ENCODE measurements around the gene PALS1. TPM values are rescaled to one million over a fixed set of nuclear protein-coding genes. Genes with fewer than 3 reads are reported as not detected.

Gene PALS1
- total and polyA plus RNA-seq, 2 of the 8 experiments (the other 6 are each of a cell fraction or from before 2014, with no cell fraction given), result 6.7 to 25.1 TPM

DNA sequence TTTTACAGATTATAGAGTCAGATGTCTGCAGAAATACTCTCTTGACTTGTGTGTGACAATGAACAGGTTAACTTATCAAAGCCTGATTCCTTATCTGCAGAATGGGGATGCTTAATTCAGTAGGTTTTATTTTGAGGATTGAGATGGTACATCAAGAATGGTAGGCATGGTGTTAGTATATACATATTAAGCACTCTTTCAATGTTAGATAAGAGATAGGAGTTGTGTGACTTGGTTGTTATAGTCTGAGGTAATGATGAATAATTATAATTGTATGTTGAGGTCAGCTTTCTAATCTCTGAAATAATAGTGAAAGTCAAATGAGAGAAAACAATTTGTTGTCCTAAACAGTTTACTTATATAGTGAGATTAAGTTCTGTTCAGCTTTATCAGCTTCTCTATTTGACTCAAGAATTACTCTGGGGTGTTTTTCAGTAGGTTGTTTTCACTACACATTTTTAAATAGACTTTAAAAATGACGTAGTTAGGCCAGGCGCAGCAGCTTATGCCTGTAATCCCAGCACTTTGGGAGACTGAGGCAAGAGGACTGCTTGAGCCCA is 11.9 kb downstream of the PALS1 start:
- Histone ChIP-seq H4K20me1 (replicated peaks in 1 of 2; ENCODE audit: control insufficient read depth in 1 of 2, insufficient read depth in 2 of 2, low read length in 2 of 2) (peaks cover 0 to 3% of the 10 kb centered on the region in 2 experiments), H3K79me2 (ENCODE audit: control insufficient read depth in 1 of 2, insufficient read depth in 2 of 2, low read length in 2 of 2) (peaks cover 0 to 77% of the 10 kb centered on the region in 2 experiments; a peak in 3 of 4 replicates)
- POLR2A ChIA-PET (ENCODE audit: partially characterized antibody), result interaction anchor here (2.6 kb wide), 1 partner anchor 11 kb away, joined by 13 read pairs; the partner anchor contains the start of gene PALS1

More for the DNA sequence above, 11.9 kb downstream of the PALS1 start:
- 90% methylated on average over 2 of the region's 2 CpGs; no CpG with 5 or more reads in 1 of the 2 experiments for WGBS, 2 experiments (ENCODE audit: extremely low coverage in 1 of 2, insufficient coverage in 1 of 2, insufficient read length in 1 of 2, insufficient replicate concordance in 2 of 2, low coverage in 1 of 2, low lambda C conversion rate in 2 of 2, missing lambda C conversion rate in 1 of 2)
- no peak overlapping the region for H3K56ac ChIP-seq (replicated peaks; ENCODE audit: insufficient read length, low read depth, low read length)
- no peak overlapping the region for H2BK120ac ChIP-seq (replicated peaks; ENCODE audit: low read depth, low read length)
- no peaks in the 10 kb centered on the region for H3K36me3 ChIP-seq (ENCODE audit: control insufficient read depth in 2 of 4, insufficient read depth in 4 of 4, low read length in 3 of 4)
- CTCF ChIA-PET (ENCODE audit: partially characterized antibody), result interaction anchor here (1.1 to 1.9 kb wide), 2 partner anchors 33 to 59 kb away, joined by 3 to 11 read pairs; no protein-coding TSS in a partner anchor
- no peaks in the 10 kb centered on the region for H3K27me3 ChIP-seq (replicated peaks in 1 of 4; ENCODE audit: control insufficient read depth in 3 of 4, extremely low read depth in 1 of 4, insufficient read depth in 3 of 4, low read length in 3 of 4)
- no peak overlapping the region for H3K14ac ChIP-seq (ENCODE audit: insufficient read length)
- no peak overlapping the region for H3K23ac ChIP-seq (ENCODE audit: insufficient read length)
- no peak overlapping the region for H2BK20ac ChIP-seq (ENCODE audit: low read length)
- no peak overlapping the region for H2BK12ac ChIP-seq (ENCODE audit: low read depth, low read length)
- H3K4me2 ChIP-seq (ENCODE audit: insufficient read depth in 1 of 2, low read depth in 2 of 2, low read length in 2 of 2), result no peak overlapping the region
- H3K4me3 ChIP-seq (ENCODE audit: extremely low read depth in 1 of 4, insufficient read depth in 2 of 4, low read depth in 3 of 4, low read length in 4 of 4), result no peak overlapping the region
- H3K9me3 ChIP-seq (ENCODE audit: insufficient read depth in 2 of 2, low read depth in 1 of 2, low read length in 1 of 2), result no peaks in the 10 kb centered on the region
- FAIRE-seq (no peak), DNase-seq (ENCODE audit: low read depth in 1 of 2, low spot score in 2 of 2) (no peak)
- H2BK5ac ChIP-seq (ENCODE audit: low read depth, low read length), result no peak overlapping the region
- H3K27ac ChIP-seq (ENCODE audit: low read depth, low read length), result no peak overlapping the region
- H2AFZ ChIP-seq (ENCODE audit: low read length), result no peak overlapping the region
- H3K4me1 ChIP-seq (replicated peaks in 1 of 4; ENCODE audit: control insufficient read depth in 3 of 4, insufficient read depth in 4 of 4, low read length in 3 of 4), result peaks cover 0 to 3% (median 0%) of the 10 kb centered on the region in 4 experiments; a peak in 2 of 7 replicates
- H4K91ac ChIP-seq (replicated peaks; ENCODE audit: insufficient read length, low read length), result no peak overlapping the region
- no peak for TF ChIP-seq EP300 (IDR thresholded peaks at IDR 0.05; ENCODE audit: borderline replicate concordance in 1 of 2, low read depth in 2 of 2, low read length in 2 of 2)
- no peak for TF ChIP-seq CHD2 (IDR thresholded peaks at IDR 0.05; ENCODE audit: low read length)
- TF ChIP-seq, protein P1, sequence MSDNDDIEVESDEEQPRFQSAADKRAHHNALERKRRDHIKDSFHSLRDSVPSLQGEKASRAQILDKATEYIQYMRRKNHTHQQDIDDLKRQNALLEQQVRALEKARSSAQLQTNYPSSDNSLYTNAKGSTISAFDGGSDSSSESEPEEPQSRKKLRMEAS (IDR thresholded peaks at IDR 0.05), result no peak
- no peak for TF ChIP-seq JUND (IDR thresholded peaks at IDR 0.05; ENCODE audit: low read length)
- no peak for TF ChIP-seq SP2 (IDR thresholded peaks at IDR 0.05; ENCODE audit: low read length)
- H3K79me1 ChIP-seq (ENCODE audit: low read depth, low read length), result 0 out of 2 replicates have a peak, but pooled peaks cover 3% of the 10 kb centered on the region
- H3K18ac ChIP-seq (ENCODE audit: extremely low read depth, low read length), result no peak overlapping the region
- no peak overlapping the region for H2BK15ac ChIP-seq (ENCODE audit: low read length)
- H2AK5ac ChIP-seq (ENCODE audit: low read depth, low read length), result no peak overlapping the region
- no peak overlapping the region for H3K9ac ChIP-seq (replicated peaks in 1 of 4; ENCODE audit: extremely low read depth in 1 of 4, low read depth in 3 of 4, low read length in 3 of 4)
- H4K5ac ChIP-seq (ENCODE audit: insufficient read length, low read depth, low read length), result no peak overlapping the region
- H3K4ac ChIP-seq (replicated peaks; ENCODE audit: insufficient read length, low read depth, low read length), result no peak overlapping the region
- no peaks in the 10 kb centered on the region for H3K23me2 ChIP-seq (ENCODE audit: low read depth, low read length)
- no peak overlapping the region for H4K8ac ChIP-seq (ENCODE audit: extremely low read depth, insufficient read depth, low read length)
